Prostate gland (tissue), 2 donors: ENCODE data around the gene DPYD.

Experiments used
- CTCF ChIP-seq, 4 experiments: fragments of 200-600 bp in 2 of 4; fragments of 450-650 bp in 2 of 4; sonication (generic) in 2 of 4; IDR thresholded peaks; 1 replicate in 3 of 4; 2 replicates in 1 of 4; pipeline ENCODE4 v1.5.1; 2016 to 2019; ENCODE audit warnings: antibody characterized with exemption in 4 of 4, mild to moderate bottlenecking in 2 of 4, moderate library complexity in 2 of 4
- POLR2A ChIP-seq: fragments of 450-650 bp; IDR thresholded peaks from one replicate; pipeline ENCODE4 v1.6.1; 2016; ENCODE audit warnings: antibody characterized with exemption, mild to moderate bottlenecking
- POLR2AphosphoS5 ChIP-seq: sonication (generic); formaldehyde crosslinking; IDR thresholded peaks from one replicate; pipeline ENCODE4 v1.6.1; 2017; ENCODE audit warnings: antibody characterized with exemption

GRCh38 chr1:97071173-97071572, 849.7 kb downstream of the DPYD start:
- no peak for TF ChIP-seq CTCF (IDR thresholded peaks at IDR 0.05)
- TF ChIP-seq POLR2A, result no peak
- no peak for TF ChIP-seq POLR2AphosphoS5
